DMS53 treated with DMSO at 0.1 percent for 48 hours (cell line): ENCODE data around the gene SNAPC1.
"Not testable (repeated sequence)": the region's sequence is repeated elsewhere in the genome, so short reads cannot be mapped to it uniquely, and the experiment has no call there.

Experiments
- DNase-seq: peaks from one replicate; lab custom pipeline; 2025; ENCODE audit not compliant: unreplicated experiment; lab: John Stamatoyannopoulos, UW

The SNAPC1 gene

DNA sequence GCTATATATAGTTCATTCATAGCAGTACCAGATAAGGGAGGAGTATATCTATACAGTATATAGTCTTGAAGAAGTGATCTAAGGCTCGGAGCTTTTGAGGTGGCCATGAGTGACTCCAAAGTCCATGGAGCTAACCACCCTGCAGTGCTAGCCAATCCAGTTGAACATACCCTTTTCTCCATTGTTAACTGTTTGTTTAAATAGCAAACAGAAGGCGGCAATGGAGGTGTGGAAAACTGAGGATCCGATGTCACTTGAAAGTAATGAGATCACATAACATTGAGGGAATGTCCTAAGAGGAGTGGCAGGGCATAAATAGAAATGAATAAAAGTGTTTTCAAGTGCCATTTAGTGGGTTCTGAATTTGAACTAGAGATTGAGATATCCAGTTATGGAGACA lies 12.4 kb upstream of the SNAPC1 start:
- peak; percentile 70 for DNase-seq

- no peak for DNase-seq
These were observed 11.3 kb upstream of the SNAPC1 start for GRCh38 chr14:61750708-61751474.

DNA sequence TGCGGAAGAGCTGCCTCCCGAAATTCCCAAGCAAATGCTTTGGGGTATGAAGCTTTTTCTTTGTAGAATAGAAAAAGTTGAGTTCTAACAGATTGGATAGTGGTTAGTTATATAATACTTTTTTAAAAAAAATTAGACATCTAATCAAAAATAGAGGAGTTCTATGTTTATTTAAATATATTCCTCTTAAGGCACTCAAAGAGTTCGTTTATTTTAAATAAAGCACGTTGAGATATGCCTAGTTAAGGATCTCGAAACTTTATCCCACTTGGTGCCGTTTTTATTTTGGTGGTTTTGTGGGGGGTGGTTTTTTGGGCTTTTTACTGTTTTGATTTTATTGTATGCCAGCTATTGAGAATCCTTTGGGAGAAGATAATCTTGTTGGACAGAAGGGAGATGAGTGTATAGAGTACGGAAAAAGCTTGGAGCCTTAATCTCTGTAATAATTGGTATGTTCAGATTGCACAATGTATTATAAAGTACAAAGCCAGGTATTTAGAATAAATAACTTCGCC lies 10.7 kb upstream of the SNAPC1 start:
- no peak for DNase-seq

GRCh38 chr14:61752626-61753025 lies 9.6 kb upstream of the SNAPC1 start:
- no peak for DNase-seq

DNA sequence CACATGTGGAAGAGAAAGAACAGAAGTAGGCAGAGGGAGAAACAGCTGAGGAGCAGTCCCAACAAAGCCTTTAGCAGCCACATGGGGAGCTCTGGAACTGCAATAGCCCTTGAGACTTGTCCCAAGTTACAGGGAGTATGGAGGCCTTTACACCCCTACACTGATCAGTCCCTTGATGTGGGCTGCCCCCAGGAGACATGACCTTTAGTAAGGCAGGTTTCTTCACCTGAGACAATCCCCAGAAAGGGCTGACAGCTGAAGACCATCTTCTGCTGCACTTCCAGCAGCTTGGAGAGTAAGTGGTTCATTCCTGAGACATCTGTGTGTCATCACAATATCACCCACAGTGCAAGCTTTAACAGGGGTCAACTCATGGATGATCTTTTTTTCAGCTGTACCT lies 8.6 kb upstream of the SNAPC1 start:
- no peak for DNase-seq

- no peak for DNase-seq
These were observed 7.4 kb upstream of the SNAPC1 start for GRCh38 chr14:61754627-61755381.

DNA sequence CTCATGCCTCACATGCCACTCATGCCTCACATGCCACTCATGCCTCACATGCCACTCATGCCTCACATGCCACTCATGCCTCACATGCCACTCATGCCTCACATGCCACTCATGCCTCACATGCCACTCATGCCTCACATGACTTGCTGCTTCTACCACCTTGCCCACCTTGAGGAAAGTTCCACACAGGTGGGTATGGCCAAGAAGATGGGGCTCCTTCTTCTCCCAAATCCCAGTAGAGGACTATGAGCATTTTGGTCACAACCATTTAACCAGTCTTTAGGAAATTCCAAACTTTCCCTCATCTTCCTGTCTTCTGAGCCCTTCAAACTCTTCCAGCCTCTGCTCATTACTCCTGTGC lies 6.9 kb upstream of the SNAPC1 start:
- DNase-seq = not testable (repeated sequence)

GRCh38 chr14:61756135-61756534 lies 6.1 kb upstream of the SNAPC1 start:
- no peak for DNase-seq

GRCh38 chr14:61759878-61760277 lies 2.3 kb upstream of the SNAPC1 start:
- no peak for DNase-seq

DNA sequence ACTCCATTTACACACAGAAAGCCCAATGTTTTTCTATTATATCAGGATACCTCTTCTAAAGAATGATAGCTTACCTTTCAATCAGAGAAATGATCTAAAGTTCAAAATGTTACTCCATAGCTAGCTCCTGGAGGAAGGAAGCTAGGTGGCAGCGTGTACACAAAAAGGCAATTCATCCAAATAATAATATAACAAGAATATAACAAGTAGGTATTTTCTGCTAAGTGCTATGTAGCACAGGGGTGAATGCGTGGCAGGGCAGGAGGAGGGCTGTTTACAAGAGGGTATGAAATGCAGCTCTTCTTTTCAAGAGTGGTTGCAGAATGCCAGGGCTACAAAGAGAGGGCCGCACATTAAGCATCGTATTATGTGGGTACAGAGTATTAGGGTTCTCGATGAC lies 663 bp upstream of the SNAPC1 start:
- no peak for DNase-seq

GRCh38 chr14:61764342-61765122 lies 2.3 kb downstream of the SNAPC1 start:
- DNase-seq = no peak

- no peak for DNase-seq
These were observed 3.2 kb downstream of the SNAPC1 start for GRCh38 chr14:61765225-61765943.

DNA sequence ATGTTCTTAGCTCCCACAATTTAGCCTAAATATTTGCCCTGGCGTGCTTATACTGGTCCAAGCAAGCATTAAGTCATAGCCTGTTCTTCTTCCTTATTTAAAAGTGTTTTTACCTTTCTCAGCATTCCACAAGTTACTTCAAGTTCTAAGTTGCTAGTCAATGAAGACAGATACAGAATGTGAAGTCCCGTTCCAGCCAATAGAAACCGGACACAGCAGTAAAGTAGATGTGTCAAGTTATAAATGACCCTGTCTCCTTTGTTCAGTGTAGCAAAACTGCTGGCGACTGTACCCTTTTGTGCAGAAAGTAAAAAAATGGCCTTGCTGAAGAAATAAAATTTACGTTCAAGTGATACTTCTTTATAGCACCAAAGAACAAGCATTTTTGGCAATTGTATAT lies 3.9 kb downstream of the SNAPC1 start:
- DNase-seq = no peak

DNA sequence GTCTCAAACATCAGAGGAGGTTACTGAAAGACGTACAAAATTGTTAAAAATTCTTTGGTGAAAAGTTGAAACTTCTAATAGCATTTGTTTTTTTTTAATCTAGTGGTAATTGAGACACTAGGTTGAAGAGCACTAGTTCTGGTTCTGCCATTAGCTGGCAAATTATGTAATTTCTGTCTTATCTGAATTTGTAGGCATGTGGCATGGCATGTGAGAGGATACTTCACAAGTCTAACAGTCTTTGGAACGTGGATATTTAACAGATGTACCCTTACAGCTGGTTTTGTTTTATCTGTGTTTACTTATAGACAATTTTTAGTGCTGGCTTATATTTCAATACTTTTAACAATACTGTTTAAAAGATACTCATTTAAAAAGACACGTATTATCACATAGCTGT lies 6.0 kb downstream of the SNAPC1 start:
- no peak for DNase-seq

DNA sequence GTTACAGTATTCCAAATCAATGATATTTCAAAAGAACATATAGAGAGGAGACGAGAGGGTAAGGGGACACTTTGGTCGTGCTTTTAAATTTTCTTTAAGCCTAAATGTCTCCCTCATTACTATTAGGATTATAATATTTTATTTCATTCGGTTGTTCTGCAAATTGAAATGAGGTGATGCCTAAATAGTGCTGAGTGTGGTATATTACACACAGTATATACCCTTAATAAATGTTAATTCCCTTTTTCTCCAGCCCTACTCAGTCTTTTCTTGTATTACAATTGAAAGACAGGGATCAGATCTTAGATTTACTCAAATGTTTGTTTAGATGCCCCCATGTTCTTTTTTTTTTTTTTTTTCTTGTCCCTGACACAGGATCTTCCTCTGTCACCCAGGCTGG lies 7.7 kb downstream of the SNAPC1 start:
- no peak for DNase-seq

DNA sequence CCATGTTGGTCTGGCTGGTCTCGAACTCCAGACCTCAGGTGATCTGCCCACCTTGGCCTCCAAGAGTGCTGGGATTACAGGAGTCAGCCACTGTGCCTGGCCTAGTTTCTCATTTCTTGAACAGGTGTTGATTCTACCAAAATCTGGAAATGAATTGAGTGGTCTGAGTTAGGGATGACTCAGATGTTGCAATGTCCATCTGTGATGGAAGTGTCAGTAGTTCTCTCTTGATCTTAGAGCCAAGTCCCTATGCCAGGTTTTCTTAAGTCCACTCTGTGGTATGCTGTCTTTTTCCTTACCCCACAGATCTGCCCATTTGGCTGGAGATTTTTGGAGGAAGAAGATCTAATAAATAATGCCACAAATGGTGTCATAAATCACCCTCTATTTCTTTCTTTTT lies 12.6 kb downstream of the SNAPC1 start:
- DNase-seq = no peak

DNA sequence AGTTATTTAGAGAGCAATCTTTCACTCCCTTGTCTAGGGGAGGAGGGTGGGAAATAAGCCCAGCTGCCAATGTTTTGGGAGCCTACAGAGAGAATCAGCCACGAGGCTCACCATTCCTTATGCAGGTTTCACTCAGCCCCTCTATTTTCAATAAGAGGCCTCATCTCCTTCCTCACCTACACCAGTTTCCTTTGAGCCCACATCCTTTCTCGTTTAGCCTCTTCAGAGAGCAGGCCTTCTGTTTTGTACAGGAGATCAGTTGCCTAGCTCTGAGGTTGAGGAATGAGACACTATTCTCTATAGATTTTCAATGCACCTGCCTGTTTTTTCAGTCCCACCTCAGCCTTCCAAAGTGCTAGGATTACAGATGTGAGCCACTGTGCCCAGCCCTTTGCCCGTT lies 17.9 kb downstream of the SNAPC1 start:
- no peak for DNase-seq

GRCh38 chr14:61797309-61797708 lies 35.1 kb downstream of the SNAPC1 start:
- no peak for DNase-seq

DNA sequence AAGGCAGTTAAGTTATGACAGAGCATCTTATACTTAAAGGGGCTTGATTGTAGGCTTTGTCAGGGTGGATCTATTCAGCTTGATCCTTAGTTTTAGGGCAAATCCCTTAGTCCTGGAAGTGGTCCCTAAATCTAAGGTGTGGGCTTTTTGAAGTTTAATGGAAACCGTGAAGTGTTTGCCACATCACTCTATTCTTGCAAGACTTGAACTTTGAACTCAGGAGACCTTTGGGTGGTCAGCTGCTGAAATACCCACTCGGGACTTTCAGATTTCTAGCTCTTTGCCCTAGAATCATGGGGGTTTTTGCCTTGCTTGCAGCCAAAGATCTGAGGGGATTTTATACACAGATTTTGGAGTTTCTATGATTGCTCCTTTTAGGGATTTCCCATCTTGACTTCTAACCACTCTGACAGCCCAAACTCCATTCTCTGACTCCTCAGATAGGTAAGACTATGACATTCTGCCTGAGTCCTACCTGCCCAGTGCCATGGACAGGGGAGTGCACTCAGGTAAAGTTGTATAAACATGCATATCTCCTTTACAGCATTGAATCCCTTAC lies 39.9 kb downstream of the SNAPC1 start:
- DNase-seq = no peak

DNA sequence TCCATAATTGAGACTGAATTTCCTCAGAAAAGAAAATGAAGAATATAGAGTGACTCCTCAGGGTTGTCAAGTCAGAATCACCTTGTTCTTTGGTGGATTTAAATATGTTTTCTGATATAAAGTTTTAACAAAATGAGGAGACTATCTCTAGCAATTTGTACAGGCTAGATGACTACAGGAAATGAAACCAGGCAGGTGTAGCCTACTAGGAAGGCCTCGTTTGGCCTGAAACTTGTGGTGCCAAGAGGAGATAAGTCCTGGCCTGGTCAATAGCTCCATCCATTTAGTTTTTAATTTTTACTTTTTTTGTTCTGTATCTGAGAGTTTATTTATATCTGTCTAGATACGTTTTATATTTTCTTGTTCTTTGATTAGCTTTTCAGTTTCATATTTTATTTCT lies 41.5 kb downstream of the SNAPC1 start:
- DNase-seq = no peak

GRCh38 chr14:61805451-61805850 lies 43.2 kb downstream of the SNAPC1 start:
- DNase-seq = no peak
